Neural progenitor cell (in vitro differentiated cells): ENCODE measurements around the gene MPC1. TPM values are rescaled to one million over a fixed set of nuclear protein-coding genes. Genes with fewer than 3 reads are reported as not detected.
"Not testable (repeated sequence)": the region's sequence is repeated elsewhere in the genome, so short reads cannot be mapped to it uniquely, and the experiment has no call there.

Experiments
- DNase-seq: peaks from one replicate; pipeline ENCODE4 v3.0.0-alpha.2; 2016; ENCODE audit warnings: low spot score
- H2AFZ ChIP-seq: fragments of 200-600 bp; sonication (generic); replicated peaks from 2 replicates; pipeline ENCODE4 v1.6.1; 2016; ENCODE audit warnings: antibody characterized with exemption
- H3F3A ChIP-seq: fragments of 200-600 bp; sonication (generic); 2 replicates; pipeline ENCODE4 v1.6.1; 2016; ENCODE audit warnings: antibody characterized with exemption, low read depth
- H3K27ac ChIP-seq: fragments of 200-600 bp; sonication (generic); 2 replicates; pipeline ENCODE4 v1.5.1; 2016; ENCODE audit warnings: mild to moderate bottlenecking
- H3K27me3 ChIP-seq: fragments of 200-600 bp; sonication (generic); 2 replicates; pipeline ENCODE4 v1.6.1; 2016; ENCODE audit warnings: mild to moderate bottlenecking, moderate library complexity
- H3K36me3 ChIP-seq: fragments of 200-600 bp; sonication (generic); 2 replicates; pipeline ENCODE4 v1.5.1; 2016
- H3K4me1 ChIP-seq: fragments of 200-600 bp; sonication (generic); 2 replicates; pipeline ENCODE4 v1.6.1; 2016; ENCODE audit warnings: mixed run types
- H3K4me2 ChIP-seq: fragments of 200-600 bp; sonication (generic); 2 replicates; pipeline ENCODE4 v1.6.1; 2016
- H3K4me3 ChIP-seq: fragments of 200-600 bp; sonication (generic); 2 replicates; pipeline ENCODE4 v1.5.1; 2016
- H3K79me2 ChIP-seq: fragments of 200-600 bp; sonication (generic); 2 replicates; pipeline ENCODE4 v1.6.1; 2016; ENCODE audit warnings: low read depth
- H3K9ac ChIP-seq: fragments of 200-600 bp; sonication (generic); 2 replicates; pipeline ENCODE4 v1.6.1; 2016
- H3K9me3 ChIP-seq: fragments of 200-600 bp; sonication (generic); 2 replicates; pipeline ENCODE4 v1.5.1; 2016; ENCODE audit warnings: low read depth
- H4K20me1 ChIP-seq: fragments of 200-600 bp; sonication (generic); 2 replicates; pipeline ENCODE4 v1.6.1; 2016; ENCODE audit warnings: low read depth
- H3K27ac Mint-ChIP-seq: 3 replicates; pipeline ENCODE4 v1.8.0; 2021; ENCODE audit warnings: mixed read lengths
- H3K27me3 Mint-ChIP-seq: 2 replicates; pipeline ENCODE4 v1.8.0; 2022; ENCODE audit warnings: low read depth, mild to moderate bottlenecking, inconsistent platforms, moderate library complexity, mixed read lengths; ENCODE audit not compliant: insufficient read depth
- H3K36me3 Mint-ChIP-seq: 3 replicates; pipeline ENCODE4 v1.8.0; 2021; ENCODE audit warnings: mixed read lengths
- H3K4me1 Mint-ChIP-seq: 3 replicates; pipeline ENCODE4 v1.8.0; 2021; ENCODE audit warnings: mixed read lengths
- H3K4me3 Mint-ChIP-seq: 3 replicates; pipeline ENCODE4 v1.8.0; 2021; ENCODE audit warnings: mild to moderate bottlenecking, moderate library complexity, mixed read lengths
- H3K9me3 Mint-ChIP-seq: 3 replicates; pipeline ENCODE4 v1.8.0; 2020; ENCODE audit warnings: mixed read lengths
- EZH2 ChIP-seq: fragments of 200-600 bp; sonication (generic); IDR thresholded peaks from 2 replicates; pipeline ENCODE4 v1.6.1; 2017; ENCODE audit warnings: antibody characterized with exemption, mild to moderate bottlenecking, moderate library complexity
- EZH2phosphoT487 ChIP-seq: fragments of 200-600 bp; sonication (generic); IDR thresholded peaks from 2 replicates; pipeline ENCODE4 v1.6.1; 2017; ENCODE audit warnings: antibody characterized with exemption
- total RNA-seq: library from RNA; depleted of rRNA; stranded (reverse); fragments of >200 nt; gene quantifications from 2 replicates; pipeline ENCODE4 v1.2.3, GENCODE V29; 2015; ENCODE audit warnings: low replicate concordance
- TF ChIP-seq, protein P1 (sequence below): fragments of 200-600 bp; sonication (generic); IDR thresholded peaks from 2 replicates; pipeline ENCODE4 v1.5.1; 2017; ENCODE audit warnings: antibody characterized with exemption, mild to moderate bottlenecking

MPC1 gene
- total RNA-seq, 1 donor from 2014 or later: 13.2 TPM

- Histone ChIP-seq H4K20me1 (no peaks in the 10 kb centered on the region), H3K79me2 (no peaks in the 10 kb centered on the region), H3K9ac (no peak overlapping the region), H3K36me3 (no peaks in the 10 kb centered on the region), H3K4me2 (no peak overlapping the region), H3K27me3 (no peaks in the 10 kb centered on the region), H3K4me1 (peaks cover 16% of the 10 kb centered on the region), H3K27ac (no peak overlapping the region), H2AFZ (no peak overlapping the region), H3F3A (no peaks in the 10 kb centered on the region), H3K4me3 (no peak overlapping the region), H3K9me3 (no peaks in the 10 kb centered on the region)
- peaks cover 9% of the 10 kb centered on the region for H3K36me3 Mint-ChIP-seq
- no peaks in the 10 kb centered on the region for H3K9me3 Mint-ChIP-seq
- H3K4me3 Mint-ChIP-seq: no peak overlapping the region
- TF ChIP-seq, protein P1, sequence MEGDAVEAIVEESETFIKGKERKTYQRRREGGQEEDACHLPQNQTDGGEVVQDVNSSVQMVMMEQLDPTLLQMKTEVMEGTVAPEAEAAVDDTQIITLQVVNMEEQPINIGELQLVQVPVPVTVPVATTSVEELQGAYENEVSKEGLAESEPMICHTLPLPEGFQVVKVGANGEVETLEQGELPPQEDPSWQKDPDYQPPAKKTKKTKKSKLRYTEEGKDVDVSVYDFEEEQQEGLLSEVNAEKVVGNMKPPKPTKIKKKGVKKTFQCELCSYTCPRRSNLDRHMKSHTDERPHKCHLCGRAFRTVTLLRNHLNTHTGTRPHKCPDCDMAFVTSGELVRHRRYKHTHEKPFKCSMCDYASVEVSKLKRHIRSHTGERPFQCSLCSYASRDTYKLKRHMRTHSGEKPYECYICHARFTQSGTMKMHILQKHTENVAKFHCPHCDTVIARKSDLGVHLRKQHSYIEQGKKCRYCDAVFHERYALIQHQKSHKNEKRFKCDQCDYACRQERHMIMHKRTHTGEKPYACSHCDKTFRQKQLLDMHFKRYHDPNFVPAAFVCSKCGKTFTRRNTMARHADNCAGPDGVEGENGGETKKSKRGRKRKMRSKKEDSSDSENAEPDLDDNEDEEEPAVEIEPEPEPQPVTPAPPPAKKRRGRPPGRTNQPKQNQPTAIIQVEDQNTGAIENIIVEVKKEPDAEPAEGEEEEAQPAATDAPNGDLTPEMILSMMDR: no peak
- TF ChIP-seq EZH2 (no peak), EZH2phosphoT487 (no peak)
- H3K27me3 Mint-ChIP-seq: peaks cover 2% of the 10 kb centered on the region
- H3K27ac Mint-ChIP-seq: peak overlapping the region; percentile 78
- H3K4me1 Mint-ChIP-seq: peaks cover 25% of the 10 kb centered on the region
- no peak for DNase-seq
Measured at GRCh38 chr6:166364456-166364855, 18.3 kb downstream of the MPC1 start.

GRCh38 chr6:166362427-166362826, 20.3 kb downstream of the MPC1 start:
- H4K20me1 ChIP-seq, H3F3A ChIP-seq, H3K36me3 Mint-ChIP-seq, H3K4me3 Mint-ChIP-seq, H3K27ac Mint-ChIP-seq, H2AFZ ChIP-seq, H3K9ac ChIP-seq, H3K9me3 ChIP-seq, H3K9me3 Mint-ChIP-seq, H3K79me2 ChIP-seq, H3K27me3 ChIP-seq, H3K27me3 Mint-ChIP-seq, H3K36me3 ChIP-seq, H3K4me2 ChIP-seq, H3K4me3 ChIP-seq, H3K27ac ChIP-seq, DNase-seq: not testable (repeated sequence)
- peaks cover 25% of the 10 kb centered on the region for H3K4me1 Mint-ChIP-seq
- peaks cover 16% of the 10 kb centered on the region for H3K4me1 ChIP-seq

DNA sequence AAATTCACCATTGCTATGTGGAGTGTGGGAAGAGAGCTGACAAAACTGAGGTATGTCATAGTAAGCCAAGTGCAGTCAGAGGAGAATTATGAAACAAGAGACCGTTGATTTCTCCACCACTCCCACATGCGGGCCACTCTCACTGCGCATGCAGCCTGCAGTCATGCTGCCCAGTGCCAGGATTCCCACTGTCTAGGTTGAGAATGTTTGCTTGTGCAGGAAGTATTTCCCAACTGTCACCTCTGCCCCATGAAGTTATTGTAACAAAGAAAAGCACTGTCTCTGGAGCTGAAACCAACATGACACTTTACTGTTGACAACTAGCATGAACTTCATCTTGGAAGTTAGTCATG, 21.7 kb downstream of the MPC1 start:
- Mint-ChIP-seq H3K36me3 (peaks cover 6% of the 10 kb centered on the region), H3K9me3 (no peaks in the 10 kb centered on the region), H3K4me1 (peaks cover 22% of the 10 kb centered on the region), H3K27me3 (no peaks in the 10 kb centered on the region), H3K4me3 (no peak overlapping the region), H3K27ac (no peak overlapping the region)
- DNase-seq: no peak
- no peak overlapping the region for H3K4me2 ChIP-seq
- no peaks in the 10 kb centered on the region for H3K79me2 ChIP-seq
- H3F3A ChIP-seq: no peaks in the 10 kb centered on the region
- H3K9me3 ChIP-seq: no peaks in the 10 kb centered on the region
- no peak overlapping the region for H2AFZ ChIP-seq
- H3K4me3 ChIP-seq: no peak overlapping the region
- no peak overlapping the region for H3K27ac ChIP-seq
- no peaks in the 10 kb centered on the region for H4K20me1 ChIP-seq
- peaks cover 13% of the 10 kb centered on the region for H3K4me1 ChIP-seq
- H3K27me3 ChIP-seq: no peaks in the 10 kb centered on the region
- no peak overlapping the region for H3K9ac ChIP-seq
- no peaks in the 10 kb centered on the region for H3K36me3 ChIP-seq
- TF ChIP-seq EZH2phosphoT487 (no peak), EZH2 (no peak)
- TF ChIP-seq, protein P1: no peak

DNA sequence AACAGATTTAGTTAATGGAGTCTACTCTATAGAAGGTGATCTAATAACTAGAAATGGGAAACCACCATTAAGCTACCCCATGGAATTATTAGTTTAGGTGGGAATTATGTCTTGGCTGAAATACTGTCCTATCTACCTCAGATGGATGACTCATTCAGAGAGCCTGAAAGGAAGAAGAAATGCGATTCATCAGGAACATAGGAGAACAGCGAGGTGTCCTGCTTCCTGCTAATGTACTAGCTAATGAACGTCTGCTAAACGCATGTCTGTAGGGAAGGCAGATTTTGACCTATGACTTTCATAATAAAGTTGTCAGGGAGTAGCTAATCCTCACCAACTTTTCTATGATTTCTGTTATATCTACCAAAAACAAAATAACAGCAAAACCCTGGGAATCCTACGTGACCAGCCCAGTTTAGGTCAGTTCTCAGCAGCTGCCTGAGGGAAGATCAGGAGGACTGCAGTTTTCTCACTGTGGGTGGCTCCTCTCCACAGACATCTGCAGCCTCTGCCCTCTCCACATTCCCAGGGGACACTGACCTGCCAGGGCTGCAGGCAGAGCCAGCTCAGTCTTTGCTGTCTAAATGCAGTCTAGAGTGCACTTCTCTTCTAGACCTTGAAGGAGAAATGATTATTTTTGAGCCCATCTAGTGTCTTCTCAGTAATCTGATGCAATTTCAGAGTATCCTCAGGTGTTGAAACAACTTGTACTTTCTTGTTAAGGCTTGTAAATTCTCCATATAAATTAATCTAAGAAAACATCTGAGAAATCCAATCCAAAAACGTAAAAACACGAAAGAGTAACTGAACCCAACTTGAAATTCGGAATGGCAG, 22.3 kb downstream of the MPC1 start:
- peaks cover 17% of the 10 kb centered on the region for H3K4me1 Mint-ChIP-seq
- Histone ChIP-seq H4K20me1 (no peaks in the 10 kb centered on the region), H3K4me1 (peaks cover 8% of the 10 kb centered on the region), H3K27ac (no peak overlapping the region), H3K79me2 (no peaks in the 10 kb centered on the region), H2AFZ (no peak overlapping the region), H3K9ac (no peak overlapping the region), H3F3A (no peaks in the 10 kb centered on the region), H3K4me3 (no peak overlapping the region), H3K4me2 (no peak overlapping the region), H3K36me3 (no peaks in the 10 kb centered on the region), H3K9me3 (no peaks in the 10 kb centered on the region), H3K27me3 (no peaks in the 10 kb centered on the region)
- no peak overlapping the region for H3K4me3 Mint-ChIP-seq
- peaks cover 3% of the 10 kb centered on the region for H3K27me3 Mint-ChIP-seq
- peaks cover 6% of the 10 kb centered on the region for H3K36me3 Mint-ChIP-seq
- H3K27ac Mint-ChIP-seq: no peak overlapping the region
- DNase-seq: no peak
- TF ChIP-seq EZH2phosphoT487 (no peak), EZH2 (no peak)
- TF ChIP-seq, protein P1: no peak
- H3K9me3 Mint-ChIP-seq: no peaks in the 10 kb centered on the region
